Measurements from ENCODE around the gene SGCD.
"Not testable (repeated sequence)": the region's sequence is repeated elsewhere in the genome, so short reads cannot be mapped to it uniquely, and the experiment has no call there.

The SGCD gene

GRCh38 chr5:156623381-156624040 lies 296.5 kb downstream of the SGCD start:
- no peak for TF ChIP-seq JUND (IDR thresholded peaks at IDR 0.05; ENCODE audit: low read depth)
- in situ Hi-C loops (cut with HindIII; ENCODE audit: low pct_unique_long_range_greater_than_20kb, low sequenced_read_pairs), result no loop called here
- DNase-seq (ENCODE audit: low read depth in 1 of 2, low spot score in 1 of 2), result no peak

GRCh38 chr5:156624686-156625085 lies 297.7 kb downstream of the SGCD start:
- DNase-seq (ENCODE audit: low read depth in 1 of 2, low spot score in 1 of 2), result no peak
- in situ Hi-C loops (cut with HindIII; ENCODE audit: low pct_unique_long_range_greater_than_20kb, low sequenced_read_pairs), result no loop called here
- TF ChIP-seq JUND (IDR thresholded peaks at IDR 0.05; ENCODE audit: low read depth), result no peak

- DNase-seq (ENCODE audit: low read depth in 1 of 2, low spot score in 1 of 2), result no peak
- in situ Hi-C loops (cut with HindIII; ENCODE audit: low pct_unique_long_range_greater_than_20kb, low sequenced_read_pairs), result no loop called here
- no peak for TF ChIP-seq JUND (IDR thresholded peaks at IDR 0.05; ENCODE audit: low read depth)
Measured at GRCh38 chr5:156628421-156628820, 301.5 kb downstream of the SGCD start.

- in situ Hi-C loops (cut with HindIII; ENCODE audit: low pct_unique_long_range_greater_than_20kb, low sequenced_read_pairs), result no loop called here
- DNase-seq (ENCODE audit: low read depth in 1 of 2, low spot score in 1 of 2), result no peak
- TF ChIP-seq JUND (IDR thresholded peaks at IDR 0.05; ENCODE audit: low read depth), result no peak
Measured at GRCh38 chr5:156631005-156631404, 304.0 kb downstream of the SGCD start.

- no peak for TF ChIP-seq JUND (IDR thresholded peaks at IDR 0.05; ENCODE audit: low read depth)
- no peak for DNase-seq (ENCODE audit: low read depth in 1 of 2, low spot score in 1 of 2)
- in situ Hi-C loops (cut with HindIII; ENCODE audit: low pct_unique_long_range_greater_than_20kb, low sequenced_read_pairs), result no loop called here
Measured at GRCh38 chr5:156634301-156634700, 307.3 kb downstream of the SGCD start.

- in situ Hi-C loops (cut with HindIII; ENCODE audit: low pct_unique_long_range_greater_than_20kb, low sequenced_read_pairs), result no loop called here
- no peak for DNase-seq (ENCODE audit: low read depth in 1 of 2, low spot score in 1 of 2)
- TF ChIP-seq JUND (IDR thresholded peaks at IDR 0.05; ENCODE audit: low read depth), result no peak
Measured at GRCh38 chr5:156640691-156641241, 313.8 kb downstream of the SGCD start.

GRCh38 chr5:156641686-156642085 lies 314.7 kb downstream of the SGCD start:
- in situ Hi-C loops (cut with HindIII; ENCODE audit: low pct_unique_long_range_greater_than_20kb, low sequenced_read_pairs), result no loop called here
- DNase-seq (ENCODE audit: low read depth in 1 of 2, low spot score in 1 of 2), result no peak
- no peak for TF ChIP-seq JUND (IDR thresholded peaks at IDR 0.05; ENCODE audit: low read depth)

GRCh38 chr5:156647034-156647451 lies 320.1 kb downstream of the SGCD start:
- TF ChIP-seq JUND (IDR thresholded peaks at IDR 0.05; ENCODE audit: low read depth), result no peak
- in situ Hi-C loops (cut with HindIII; ENCODE audit: low pct_unique_long_range_greater_than_20kb, low sequenced_read_pairs), result no loop called here
- DNase-seq (ENCODE audit: low read depth in 1 of 2, low spot score in 1 of 2), result no peak

GRCh38 chr5:156654444-156654843 lies 327.5 kb downstream of the SGCD start:
- DNase-seq (ENCODE audit: low read depth in 1 of 2, low spot score in 1 of 2), result no peak
- TF ChIP-seq JUND (IDR thresholded peaks at IDR 0.05; ENCODE audit: low read depth), result no peak
- in situ Hi-C loops (cut with HindIII; ENCODE audit: low pct_unique_long_range_greater_than_20kb, low sequenced_read_pairs), result no loop called here

GRCh38 chr5:156655732-156656131 lies 328.8 kb downstream of the SGCD start:
- in situ Hi-C loops (cut with HindIII; ENCODE audit: low pct_unique_long_range_greater_than_20kb, low sequenced_read_pairs), result no loop called here
- no peak for DNase-seq (ENCODE audit: low read depth in 1 of 2, low spot score in 1 of 2)
- no peak for TF ChIP-seq JUND (IDR thresholded peaks at IDR 0.05; ENCODE audit: low read depth)

GRCh38 chr5:156664832-156665231 lies 337.9 kb downstream of the SGCD start:
- DNase-seq (ENCODE audit: low read depth in 1 of 2, low spot score in 1 of 2); in situ Hi-C loops (cut with HindIII; ENCODE audit: low pct_unique_long_range_greater_than_20kb, low sequenced_read_pairs): not testable (repeated sequence)

- DNase-seq (ENCODE audit: low read depth in 1 of 2, low spot score in 1 of 2); in situ Hi-C loops (cut with HindIII; ENCODE audit: low pct_unique_long_range_greater_than_20kb, low sequenced_read_pairs): not testable (repeated sequence)
Measured at GRCh38 chr5:156666686-156667085, 339.7 kb downstream of the SGCD start.

GRCh38 chr5:156667616-156668015 lies 340.7 kb downstream of the SGCD start:
- TF ChIP-seq JUND (IDR thresholded peaks at IDR 0.05; ENCODE audit: low read depth), result no peak
- in situ Hi-C loops (cut with HindIII; ENCODE audit: low pct_unique_long_range_greater_than_20kb, low sequenced_read_pairs), result no loop called here
- DNase-seq (ENCODE audit: low read depth in 1 of 2, low spot score in 1 of 2), result no peak

- in situ Hi-C loops (cut with HindIII; ENCODE audit: low pct_unique_long_range_greater_than_20kb, low sequenced_read_pairs), result no loop called here
- DNase-seq (ENCODE audit: low read depth in 1 of 2, low spot score in 1 of 2), result no peak
- no peak for TF ChIP-seq JUND (IDR thresholded peaks at IDR 0.05; ENCODE audit: low read depth)
Measured at GRCh38 chr5:156669416-156669815, 342.5 kb downstream of the SGCD start.

Data from T47D (cell line).